ENCODE measurements around the gene RAPGEF4. TPM values are rescaled to one million over a fixed set of nuclear protein-coding genes. Genes with fewer than 3 reads are reported as not detected.

Gene RAPGEF4
- polyA plus RNA-seq, 4 donors, result 8.5 to 11.6 (median 10.2) TPM

GRCh38 chr2:172821370-172822338 is 86.0 kb downstream of the RAPGEF4 start:
- no peak for DNase-seq (ENCODE audit: low read depth in 4 of 4, low spot score in 2 of 4)

DNA sequence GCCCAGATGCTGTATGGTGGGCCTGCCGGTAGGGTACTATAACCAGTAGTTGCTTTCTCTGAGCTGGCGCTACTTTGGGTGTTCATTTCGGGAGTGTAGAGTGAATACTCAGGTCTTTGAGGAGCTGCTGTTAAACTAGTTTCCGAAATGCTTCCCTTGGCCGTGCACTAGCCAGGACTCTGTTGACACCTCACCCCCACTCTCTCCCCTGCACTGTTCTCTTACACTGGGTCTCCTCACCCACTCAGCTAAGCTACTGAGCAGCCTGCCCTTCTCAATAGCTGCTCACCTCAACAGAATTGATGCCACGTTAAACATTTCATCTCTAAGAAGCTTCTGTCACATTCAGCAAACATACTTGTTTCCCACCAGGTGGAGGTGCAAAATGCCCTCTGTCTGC is 86.9 kb downstream of the RAPGEF4 start:
- DNase-seq (ENCODE audit: low read depth in 4 of 4, low spot score in 2 of 4), result no peak

- no peak for DNase-seq (ENCODE audit: low read depth in 4 of 4, low spot score in 2 of 4)
These were observed 87.7 kb downstream of the RAPGEF4 start for GRCh38 chr2:172823261-172823850.

DNA sequence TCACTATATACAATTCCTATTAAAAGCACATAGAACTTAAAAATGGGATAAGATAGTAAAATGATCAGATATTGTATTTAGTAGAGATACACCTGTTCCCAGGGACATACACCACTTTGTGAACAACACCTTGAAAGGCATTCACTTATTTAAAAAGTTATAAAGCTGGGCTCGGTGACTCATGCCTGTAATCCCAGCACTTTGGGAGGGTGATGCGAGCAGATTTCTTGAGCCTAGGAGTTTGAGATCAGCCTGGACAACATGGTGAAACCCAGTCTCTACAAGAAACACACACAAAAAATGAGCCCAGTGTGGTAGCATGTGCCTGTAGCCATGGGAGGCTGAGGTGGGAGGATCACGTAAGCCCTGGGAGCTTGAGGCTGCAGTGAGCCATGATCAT is 90.9 kb downstream of the RAPGEF4 start:
- DNase-seq (ENCODE audit: low read depth in 4 of 4, low spot score in 2 of 4), result no peak

DNA sequence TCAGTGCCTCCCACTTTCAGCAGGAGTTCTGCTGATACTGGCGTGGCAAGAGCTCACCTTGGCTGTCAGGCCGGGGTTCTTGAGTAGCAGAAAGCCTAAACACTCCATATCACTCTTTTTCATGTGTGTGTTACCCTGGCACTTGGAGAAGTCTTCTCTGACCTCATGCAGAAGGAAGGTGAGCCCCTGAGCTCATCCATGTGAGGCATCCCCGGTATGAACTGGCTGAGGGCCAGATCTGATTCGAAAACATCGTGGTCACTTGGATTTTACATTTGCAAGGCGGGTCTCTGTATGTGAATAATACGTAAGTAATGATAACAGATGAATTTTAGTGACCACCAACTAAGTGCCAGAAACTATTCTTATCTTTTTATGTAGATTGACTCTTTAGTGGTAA is 93.6 kb downstream of the RAPGEF4 start:
- DNase-seq (ENCODE audit: low read depth in 4 of 4, low spot score in 2 of 4), result no peak

GRCh38 chr2:172830482-172830881 is 94.8 kb downstream of the RAPGEF4 start:
- no peak for DNase-seq (ENCODE audit: low read depth in 4 of 4, low spot score in 2 of 4)

DNA sequence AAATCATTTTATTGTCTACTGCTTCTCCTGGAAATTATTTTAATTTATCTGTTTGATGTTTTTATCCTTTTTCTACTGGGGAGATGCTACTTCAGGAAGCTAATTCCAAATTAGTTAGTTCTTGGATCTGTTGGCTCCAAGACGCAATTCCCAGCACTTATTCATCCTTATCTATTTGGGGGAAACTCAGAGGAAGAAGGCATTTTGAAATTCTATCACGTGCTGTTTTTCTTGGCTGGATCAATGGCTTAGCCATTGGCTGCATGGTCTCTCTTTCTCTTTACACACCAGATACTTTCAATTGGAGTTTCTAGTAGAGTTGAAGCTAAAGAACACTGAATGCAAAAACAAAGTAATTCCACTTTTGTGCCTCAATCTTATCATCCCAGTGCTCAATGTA is 98.3 kb downstream of the RAPGEF4 start:
- no peak for DNase-seq (ENCODE audit: low read depth in 4 of 4, low spot score in 2 of 4)

GRCh38 chr2:172834881-172835280 is 99.2 kb downstream of the RAPGEF4 start:
- no peak for DNase-seq (ENCODE audit: low read depth in 4 of 4, low spot score in 2 of 4)

- DNase-seq (ENCODE audit: low read depth in 4 of 4, low spot score in 2 of 4), result no peak
These were observed 100.7 kb downstream of the RAPGEF4 start for GRCh38 chr2:172836347-172836821.

GRCh38 chr2:172836827-172837226 is 101.2 kb downstream of the RAPGEF4 start:
- DNase-seq (ENCODE audit: low read depth in 4 of 4, low spot score in 2 of 4), result no peak

- DNase-seq (ENCODE audit: low read depth in 4 of 4, low spot score in 2 of 4), result no peak
These were observed 103.8 kb downstream of the RAPGEF4 start for GRCh38 chr2:172839446-172839845.

- DNase-seq (ENCODE audit: low read depth in 4 of 4, low spot score in 2 of 4), result no peak
These were observed 107.0 kb downstream of the RAPGEF4 start for GRCh38 chr2:172842511-172843265.

GRCh38 chr2:172843266-172843582 is 107.6 kb downstream of the RAPGEF4 start:
- no peak for DNase-seq (ENCODE audit: low read depth in 4 of 4, low spot score in 2 of 4)

DNA sequence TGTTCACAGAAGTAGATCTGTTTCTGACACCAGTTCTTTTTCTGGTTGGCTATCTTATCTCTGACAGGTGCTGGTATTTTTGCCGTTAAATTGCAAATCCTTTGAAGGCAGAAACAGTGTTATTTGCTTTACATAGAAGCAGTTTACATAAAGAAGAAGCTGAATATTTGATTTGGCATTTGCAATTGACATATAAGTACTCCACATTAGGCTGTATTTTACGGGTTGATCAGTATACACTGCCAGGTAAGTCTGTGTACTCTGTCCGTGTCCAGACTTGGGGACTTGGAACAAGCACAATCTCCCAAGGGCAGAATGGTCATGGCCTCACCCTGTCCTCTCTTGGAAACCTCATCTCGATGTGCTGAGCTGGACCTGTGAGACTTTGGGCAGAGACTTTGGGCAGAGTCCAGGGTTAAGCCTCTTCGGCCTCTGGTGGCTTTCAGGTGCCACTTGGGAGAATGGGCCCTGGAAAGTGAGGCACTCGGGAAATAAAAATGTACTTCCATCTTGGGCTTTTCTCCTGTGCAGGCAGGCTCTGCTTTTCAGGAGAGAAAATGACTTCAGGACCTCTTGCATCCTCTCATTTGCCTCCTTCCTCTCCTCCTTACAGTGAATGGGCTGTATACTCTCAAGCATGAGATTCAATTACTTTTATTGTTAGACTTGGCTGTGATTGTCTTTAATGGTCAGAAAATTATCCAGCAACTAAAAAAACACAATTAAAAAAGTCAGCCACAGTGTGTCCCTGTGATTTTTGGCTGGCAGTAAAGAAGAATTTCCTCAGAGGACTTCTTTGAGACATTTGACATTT is 108.5 kb downstream of the RAPGEF4 start:
- DNase-seq (ENCODE audit: low read depth in 4 of 4, low spot score in 2 of 4), result no peak

DNA sequence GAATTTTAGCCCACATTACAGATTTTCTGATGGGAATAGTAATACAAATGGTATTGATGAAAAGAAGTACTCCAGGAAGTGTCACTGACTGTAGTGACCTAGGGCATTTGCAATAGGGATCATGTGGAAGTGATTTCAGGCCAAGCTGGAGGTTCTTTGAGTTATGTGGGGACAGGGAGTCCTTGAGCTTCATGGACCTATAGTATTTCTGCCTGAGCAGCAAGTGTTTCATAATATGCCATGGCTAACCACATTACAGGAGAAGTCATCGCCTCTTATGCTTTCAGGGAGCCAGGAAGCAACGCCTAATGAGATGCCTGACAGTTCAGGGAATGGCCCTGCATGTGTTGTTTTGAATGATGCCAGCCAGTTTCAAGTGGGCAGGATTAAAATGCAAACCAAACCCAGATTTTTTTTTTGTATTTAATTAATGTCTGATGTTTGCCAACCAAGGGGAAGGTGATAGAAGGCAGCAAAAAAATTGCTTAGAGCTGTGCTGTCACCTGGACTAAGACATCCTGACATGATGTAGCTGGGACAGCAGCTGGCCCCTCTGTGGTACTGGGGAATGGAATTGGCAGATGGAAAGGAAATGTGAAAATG is 109.5 kb downstream of the RAPGEF4 start:
- no peak for DNase-seq (ENCODE audit: low read depth in 4 of 4, low spot score in 2 of 4)

GRCh38 chr2:172846551-172846950 is 110.9 kb downstream of the RAPGEF4 start:
- no peak for DNase-seq (ENCODE audit: low read depth in 4 of 4, low spot score in 2 of 4)

GRCh38 chr2:172847188-172847587 is 111.5 kb downstream of the RAPGEF4 start:
- no peak for DNase-seq (ENCODE audit: low read depth in 4 of 4, low spot score in 2 of 4)

DNA sequence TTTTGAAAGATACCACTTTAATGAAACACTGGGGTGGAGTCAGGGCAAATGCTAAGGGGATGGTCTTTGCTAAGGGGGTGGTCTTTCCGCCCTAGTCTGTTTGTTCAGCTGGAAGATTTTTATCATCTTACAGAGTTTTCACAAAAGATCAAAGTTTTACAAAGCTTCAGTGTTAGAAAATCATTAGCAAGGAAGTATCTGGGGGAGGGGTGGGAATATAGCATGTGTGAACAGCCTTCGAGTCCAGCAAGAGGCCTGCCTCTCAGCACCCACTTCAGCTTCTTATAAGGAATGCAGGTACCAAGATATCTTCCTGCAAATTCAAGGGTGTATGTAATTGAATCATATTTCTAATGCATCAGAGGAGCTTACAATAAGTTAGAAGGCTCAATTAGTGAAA is 112.9 kb downstream of the RAPGEF4 start:
- DNase-seq (ENCODE audit: low read depth in 4 of 4, low spot score in 2 of 4), result no peak

GRCh38 chr2:172849519-172850217 is 114.0 kb downstream of the RAPGEF4 start:
- DNase-seq (ENCODE audit: low read depth in 4 of 4, low spot score in 2 of 4), result no peak
